CD4-positive, alpha-beta T cell treated with Interleukin-15 for 4 hours (primary cell): ENCODE results near the gene SPINT1.

Experiments used
- DNase-seq: peaks from one replicate; pipeline ENCODE4 v3.0.0-alpha.2; 2020; ENCODE audit warnings: low spot score

The SPINT1 gene

GRCh38 chr15:40828447-40829036 is 15.3 kb upstream of the SPINT1 start, which contains the start of gene PPP1R14D:
PPP1R14D (minus strand) TSS chr15:40828708; CDS start chr15:40828641, 67 bp downstream.
- no peak for DNase-seq

- no peak for DNase-seq
Observed at GRCh38 chr15:40829115-40829514, 14.7 kb upstream of the SPINT1 start.

- no peak for DNase-seq
Observed at GRCh38 chr15:40830884-40831283, 13.0 kb upstream of the SPINT1 start.

GRCh38 chr15:40831861-40832260 is 12.0 kb upstream of the SPINT1 start:
- no peak for DNase-seq

GRCh38 chr15:40832903-40833302 is 10.9 kb upstream of the SPINT1 start:
- no peak for DNase-seq

- DNase-seq = no peak
Observed at GRCh38 chr15:40836020-40836419, 7.8 kb upstream of the SPINT1 start.

GRCh38 chr15:40838756-40839155 is 5.1 kb upstream of the SPINT1 start:
- DNase-seq = no peak

- DNase-seq = no peak
Observed at GRCh38 chr15:40841741-40842140, 2.1 kb upstream of the SPINT1 start.

GRCh38 chr15:40843261-40843884 is 475 bp upstream of the SPINT1 start:
- no peak for DNase-seq

- DNase-seq = peak; percentile 10
Observed at GRCh38 chr15:40844696-40845030, 815 bp downstream of the SPINT1 start.

GRCh38 chr15:40845036-40845435 is 1.2 kb downstream of the SPINT1 start:
- DNase-seq = no peak

GRCh38 chr15:40845511-40846284 is 1.9 kb downstream of the SPINT1 start:
- DNase-seq = no peak

- no peak for DNase-seq
Observed at GRCh38 chr15:40846841-40847222, 3.0 kb downstream of the SPINT1 start.

- no peak for DNase-seq
Observed at GRCh38 chr15:40847223-40847961, 3.5 kb downstream of the SPINT1 start.

- DNase-seq = no peak
Observed at GRCh38 chr15:40850576-40851112, 6.8 kb downstream of the SPINT1 start.

GRCh38 chr15:40852529-40852928 is 8.7 kb downstream of the SPINT1 start:
- DNase-seq = no peak

GRCh38 chr15:40853241-40853890 is 9.5 kb downstream of the SPINT1 start:
- DNase-seq = no peak

GRCh38 chr15:40854161-40854560 is 10.3 kb downstream of the SPINT1 start:
- no peak for DNase-seq

GRCh38 chr15:40855706-40856234 is 11.9 kb downstream of the SPINT1 start:
- DNase-seq = no peak

- no peak for DNase-seq
Observed at GRCh38 chr15:40856746-40857145, 12.9 kb downstream of the SPINT1 start.

- DNase-seq = peak; percentile 83
Observed at GRCh38 chr15:40857601-40858341, 13.9 kb downstream of the SPINT1 start.
